Activated T-helper 17 cell treated with anti-CD3 and anti-CD28 coated beads, Interleukin-2, amount 50 U/mL, for 72 hours (primary cell): ENCODE data around the gene RPH3AL. TPM values are rescaled to one million over a fixed set of nuclear protein-coding genes. Genes with fewer than 3 reads are reported as not detected.

Source experiments
- ATAC-seq: fragments of 150-1000 bp; cut with Tn5 transposase; replicated peaks from 2 replicates; pipeline ENCODE4 v1.10.0; 2021; ENCODE audit warnings: mild to moderate bottlenecking, moderate library complexity
- H3K27ac Mint-ChIP-seq: one replicate; pipeline ENCODE4 v1.8.0; 2022; ENCODE audit warnings: mixed read lengths
- H3K27me3 Mint-ChIP-seq: one replicate; pipeline ENCODE4 v1.8.0; 2022; ENCODE audit warnings: mixed read lengths
- H3K36me3 Mint-ChIP-seq: one replicate; pipeline ENCODE4 v1.8.0; 2022; ENCODE audit warnings: low read depth, mild to moderate bottlenecking, mixed read lengths
- H3K4me1 Mint-ChIP-seq: one replicate; pipeline ENCODE4 v1.8.0; 2022; ENCODE audit warnings: mixed read lengths
- H3K4me3 Mint-ChIP-seq: one replicate; pipeline ENCODE4 v1.8.0; 2022; ENCODE audit warnings: mild to moderate bottlenecking, mixed read lengths
- H3K9me3 Mint-ChIP-seq: one replicate; pipeline ENCODE4 v1.8.0; 2022; ENCODE audit warnings: mixed read lengths
- total RNA-seq, 2 donors: library from RNA; stranded (reverse); gene quantifications; one replicate each; pipeline ENCODE4 v1.2.3, GENCODE V29; 2022

RPH3AL gene, protein sequence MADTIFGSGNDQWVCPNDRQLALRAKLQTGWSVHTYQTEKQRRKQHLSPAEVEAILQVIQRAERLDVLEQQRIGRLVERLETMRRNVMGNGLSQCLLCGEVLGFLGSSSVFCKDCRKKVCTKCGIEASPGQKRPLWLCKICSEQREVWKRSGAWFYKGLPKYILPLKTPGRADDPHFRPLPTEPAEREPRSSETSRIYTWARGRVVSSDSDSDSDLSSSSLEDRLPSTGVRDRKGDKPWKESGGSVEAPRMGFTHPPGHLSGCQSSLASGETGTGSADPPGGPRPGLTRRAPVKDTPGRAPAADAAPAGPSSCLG
- 1 to 10 TPM; 1.9 to 2.5 TPM for total RNA-seq

GRCh38 chr17:352421-353212, at the start of gene RPH3AL:
TSS of gene RPH3AL (minus strand) at chr17:352807. CDS start at chr17:327543, 25,264 bp downstream.
- peaks cover 5% of the 10 kb centered on the region for H3K9me3 Mint-ChIP-seq
- peak within 1 kb of the TSS; percentile 13 for H3K27ac Mint-ChIP-seq
- no peak within 1 kb of the TSS for H3K4me3 Mint-ChIP-seq
- H3K36me3 Mint-ChIP-seq: no peaks in the 10 kb centered on the region
- H3K27me3 Mint-ChIP-seq: no peaks in the 10 kb centered on the region
- peaks cover 4% of the 10 kb centered on the region for H3K4me1 Mint-ChIP-seq
- ATAC-seq: no peak

- no peaks in the 10 kb centered on the region for H3K9me3 Mint-ChIP-seq
- H3K4me3 Mint-ChIP-seq: no peak overlapping the region
- no peak overlapping the region for H3K27ac Mint-ChIP-seq
- no peak for ATAC-seq
- peaks cover 13% of the 10 kb centered on the region for H3K4me1 Mint-ChIP-seq
- peaks cover 51% of the 10 kb centered on the region for H3K36me3 Mint-ChIP-seq
- H3K27me3 Mint-ChIP-seq: no peaks in the 10 kb centered on the region
Measured at GRCh38 chr17:400257-400656, 47.6 kb upstream of the RPH3AL start.

DNA sequence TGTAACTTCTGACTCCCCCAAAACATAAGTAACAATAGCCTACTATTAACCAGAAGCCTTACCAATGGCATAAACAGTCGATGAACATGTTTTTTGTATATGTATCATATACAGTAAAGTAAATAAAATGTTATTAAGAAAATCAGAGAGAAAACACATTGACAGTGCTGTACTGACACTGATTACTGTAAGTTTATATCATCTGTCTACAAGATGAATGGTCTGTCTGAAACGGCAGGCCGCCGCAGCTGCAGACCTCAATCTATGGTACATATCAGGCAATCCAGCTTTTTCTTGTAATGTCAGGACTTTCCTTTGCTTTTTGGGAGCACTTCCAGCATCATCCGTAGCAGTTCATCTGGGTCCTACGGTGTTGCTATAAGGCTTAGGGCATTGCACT, 44.2 kb upstream of the RPH3AL start:
- H3K4me3 Mint-ChIP-seq: no peak overlapping the region
- no peaks in the 10 kb centered on the region for H3K4me1 Mint-ChIP-seq
- H3K27ac Mint-ChIP-seq: no peak overlapping the region
- ATAC-seq: no peak
- H3K9me3 Mint-ChIP-seq: no peaks in the 10 kb centered on the region
- peaks cover 32% of the 10 kb centered on the region for H3K36me3 Mint-ChIP-seq
- no peaks in the 10 kb centered on the region for H3K27me3 Mint-ChIP-seq

DNA sequence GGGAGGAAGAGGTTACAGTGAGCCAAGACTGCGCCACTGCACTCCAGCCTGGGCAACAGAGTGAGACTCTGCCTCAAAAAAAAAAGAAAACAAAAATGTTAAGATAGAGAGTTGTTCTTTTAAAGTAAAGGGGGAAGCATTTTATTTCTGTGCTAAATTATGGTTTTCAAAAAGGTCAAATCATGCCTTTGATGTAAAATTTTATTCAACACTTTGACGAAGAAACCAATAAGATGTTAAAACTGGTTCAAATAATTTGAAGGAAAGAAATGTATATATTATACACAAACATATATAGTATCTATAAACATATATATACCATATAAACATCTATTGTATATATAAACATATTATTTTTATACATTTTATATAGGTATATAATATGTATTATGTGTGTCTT, 43.4 kb upstream of the RPH3AL start:
- Mint-ChIP-seq H3K27ac (no peak overlapping the region), H3K27me3 (no peaks in the 10 kb centered on the region), H3K4me3 (no peak overlapping the region), H3K9me3 (no peaks in the 10 kb centered on the region), H3K4me1 (no peaks in the 10 kb centered on the region), H3K36me3 (peaks cover 26% of the 10 kb centered on the region)
- no peak for ATAC-seq

- Mint-ChIP-seq H3K27me3 (no peaks in the 10 kb centered on the region), H3K9me3 (no peaks in the 10 kb centered on the region), H3K27ac (no peak overlapping the region), H3K4me1 (no peaks in the 10 kb centered on the region), H3K4me3 (no peak overlapping the region), H3K36me3 (peaks cover 18% of the 10 kb centered on the region)
- ATAC-seq: no peak
Measured at GRCh38 chr17:395179-395578, 42.6 kb upstream of the RPH3AL start.

GRCh38 chr17:394718-395095, 42.1 kb upstream of the RPH3AL start:
- H3K4me3 Mint-ChIP-seq: no peak overlapping the region
- H3K27ac Mint-ChIP-seq: no peak overlapping the region
- no peak for ATAC-seq

GRCh38 chr17:393806-394717, 41.5 kb upstream of the RPH3AL start:
- ATAC-seq: no peak

More at GRCh38 chr17:394718-395095, 42.1 kb upstream of the RPH3AL start:
- Mint-ChIP-seq H3K27me3 (no peaks in the 10 kb centered on the region), H3K36me3 (peaks cover 13% of the 10 kb centered on the region), H3K9me3 (no peaks in the 10 kb centered on the region), H3K4me1 (no peaks in the 10 kb centered on the region)

DNA sequence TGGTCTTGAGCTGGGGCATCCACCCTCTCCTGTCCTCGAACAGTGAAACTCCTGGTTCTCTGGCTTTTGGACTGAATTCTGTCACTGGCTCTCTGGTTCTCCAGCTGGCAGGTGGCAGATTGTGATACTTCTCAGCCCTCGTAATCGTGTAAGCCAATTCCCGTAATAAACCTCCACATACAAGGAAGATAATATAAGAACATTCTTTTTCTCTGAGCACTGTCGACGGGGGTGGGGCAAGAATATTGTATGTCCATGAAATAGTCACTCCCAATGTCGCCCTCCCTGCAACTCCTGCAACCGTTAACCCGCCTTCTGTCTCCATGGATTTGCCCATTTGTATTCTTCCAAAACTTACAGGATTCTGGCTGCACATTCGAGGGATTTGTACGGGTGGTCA, 39.2 kb upstream of the RPH3AL start:
- H3K4me1 Mint-ChIP-seq: peaks cover under 1% of the 10 kb centered on the region
- ATAC-seq: no peak

More at GRCh38 chr17:393806-394717, 41.5 kb upstream of the RPH3AL start:
- Mint-ChIP-seq H3K4me1 (no peaks in the 10 kb centered on the region), H3K27ac (peak overlapping the region; percentile 70), H3K4me3 (no peak overlapping the region), H3K36me3 (peaks cover 7% of the 10 kb centered on the region), H3K27me3 (no peaks in the 10 kb centered on the region), H3K9me3 (no peaks in the 10 kb centered on the region)

DNA sequence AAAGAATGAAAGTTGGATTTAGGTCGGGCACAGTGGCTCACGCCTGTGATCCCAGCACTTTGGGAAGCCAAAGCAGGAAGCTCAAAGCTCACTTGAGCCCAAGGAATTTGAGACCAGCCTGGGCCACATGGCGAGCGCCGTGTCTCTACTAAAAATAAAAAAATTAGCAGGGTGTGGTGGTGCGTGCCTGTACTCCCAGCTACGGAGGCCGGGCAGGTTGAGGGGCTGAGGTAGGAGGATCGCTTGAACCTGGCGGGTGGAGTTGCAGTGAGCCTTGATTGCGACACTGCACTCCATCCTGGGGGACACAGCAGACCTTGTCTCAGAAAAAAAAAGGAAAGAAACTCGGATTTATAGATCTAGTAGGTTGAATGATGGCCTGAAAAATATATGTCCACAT, 37.4 kb upstream of the RPH3AL start:
- Mint-ChIP-seq H3K36me3 (no peaks in the 10 kb centered on the region), H3K4me3 (no peak overlapping the region), H3K27ac (no peak overlapping the region), H3K4me1 (peaks cover 5% of the 10 kb centered on the region), H3K27me3 (peaks cover 10% of the 10 kb centered on the region), H3K9me3 (no peaks in the 10 kb centered on the region)
- ATAC-seq: no peak

More for the DNA sequence above, 39.2 kb upstream of the RPH3AL start:
- Mint-ChIP-seq H3K4me3 (no peak overlapping the region), H3K36me3 (no peaks in the 10 kb centered on the region), H3K9me3 (no peaks in the 10 kb centered on the region), H3K27ac (no peak overlapping the region), H3K27me3 (peaks cover 7% of the 10 kb centered on the region)

- Mint-ChIP-seq H3K36me3 (no peaks in the 10 kb centered on the region), H3K9me3 (no peaks in the 10 kb centered on the region), H3K27ac (no peak overlapping the region), H3K27me3 (peaks cover 17% of the 10 kb centered on the region), H3K4me3 (no peak overlapping the region), H3K4me1 (peaks cover 5% of the 10 kb centered on the region)
- no peak for ATAC-seq
Measured at GRCh38 chr17:388087-388486, 35.5 kb upstream of the RPH3AL start.

- Mint-ChIP-seq H3K9me3 (no peaks in the 10 kb centered on the region), H3K27ac (peak overlapping the region; percentile 38), H3K4me1 (peaks cover 10% of the 10 kb centered on the region), H3K36me3 (no peaks in the 10 kb centered on the region), H3K27me3 (peaks cover 17% of the 10 kb centered on the region), H3K4me3 (peak overlapping the region; percentile 73)
- ATAC-seq: peak; percentile 88
Measured at GRCh38 chr17:386141-386876, 33.7 kb upstream of the RPH3AL start.

GRCh38 chr17:385836-386140, 33.2 kb upstream of the RPH3AL start:
- Mint-ChIP-seq H3K27me3 (peaks cover 17% of the 10 kb centered on the region), H3K9me3 (no peaks in the 10 kb centered on the region), H3K27ac (no peak overlapping the region), H3K36me3 (no peaks in the 10 kb centered on the region), H3K4me3 (no peak overlapping the region), H3K4me1 (peaks cover 11% of the 10 kb centered on the region)
- ATAC-seq: no peak

DNA sequence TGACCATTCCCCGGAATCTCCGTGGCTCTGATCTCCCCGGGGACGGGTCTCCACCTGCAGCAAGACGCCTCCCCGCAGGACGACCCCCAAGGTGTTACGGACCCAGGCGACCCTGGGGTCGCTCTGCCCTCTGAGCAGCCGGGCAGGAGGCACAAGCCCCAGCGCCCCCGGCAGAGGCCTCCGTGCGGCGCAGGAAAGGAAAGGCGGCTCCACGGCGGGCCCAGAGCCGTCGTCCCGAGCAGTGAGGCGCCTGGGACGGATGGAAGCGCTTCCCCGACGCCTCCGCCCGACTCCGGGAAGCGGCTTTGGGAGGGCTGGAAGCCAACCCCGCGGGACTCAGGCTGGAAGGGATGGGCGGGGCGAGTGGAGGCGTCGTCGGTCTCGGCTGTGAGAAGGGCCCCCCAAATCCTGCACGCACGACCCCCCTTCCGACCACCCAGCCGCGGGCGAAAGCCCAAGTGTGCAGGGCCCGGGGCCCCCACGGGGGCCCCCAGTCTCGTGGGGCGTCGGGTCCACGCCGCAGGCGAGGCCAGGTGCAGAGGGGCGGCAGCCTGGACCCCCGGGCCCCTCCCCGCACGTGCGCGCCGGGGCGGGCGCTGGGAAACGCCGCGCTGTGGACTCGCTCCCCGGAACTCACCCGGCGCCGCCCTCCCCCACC, 32.7 kb upstream of the RPH3AL start:
- Mint-ChIP-seq H3K27me3 (peaks cover 17% of the 10 kb centered on the region), H3K4me1 (peaks cover 11% of the 10 kb centered on the region), H3K9me3 (no peaks in the 10 kb centered on the region), H3K27ac (no peak overlapping the region), H3K36me3 (no peaks in the 10 kb centered on the region), H3K4me3 (peak overlapping the region; percentile 54)
- ATAC-seq: peak; percentile 21
